Neuronal stem cell (in vitro differentiated cells): ENCODE results near the gene PRF1.

Experiments used
- DNase-seq: peaks from one replicate; pipeline ENCODE4 v3.0.0-alpha.2; 2013; ENCODE audit warnings: low spot score
- H2AFZ ChIP-seq: one replicate; pipeline ENCODE4 v1.6.1; 2013; ENCODE audit warnings: mild to moderate bottlenecking, low read length, inconsistent platforms
- H2AK5ac ChIP-seq: 2 replicates; pipeline ENCODE4 v1.6.1; 2013; ENCODE audit warnings: low read depth, mild to moderate bottlenecking, inconsistent platforms, low read length, moderate library complexity, mixed read lengths
- H2BK120ac ChIP-seq: 2 replicates; pipeline ENCODE4 v1.6.1; 2013; ENCODE audit warnings: low read depth, mild to moderate bottlenecking, inconsistent platforms, low read length, moderate library complexity, mixed read lengths
- H2BK12ac ChIP-seq: one replicate; pipeline ENCODE4 v1.6.1; 2013; ENCODE audit warnings: low read length, inconsistent platforms
- H2BK15ac ChIP-seq: 2 replicates; pipeline ENCODE4 v1.6.1; 2013; ENCODE audit warnings: mild to moderate bottlenecking, low read length, inconsistent platforms, mixed read lengths
- H2BK5ac ChIP-seq: one replicate; pipeline ENCODE4 v1.6.1; 2013; ENCODE audit warnings: inconsistent platforms, mild to moderate bottlenecking, low read length, moderate library complexity
- H3K14ac ChIP-seq: one replicate; pipeline ENCODE4 v1.6.1; 2013; ENCODE audit warnings: low read length, inconsistent platforms
- H3K18ac ChIP-seq: 2 replicates; pipeline ENCODE4 v1.6.1; 2013; ENCODE audit warnings: low read length, inconsistent platforms
- H3K23ac ChIP-seq: 2 replicates; pipeline ENCODE4 v1.6.1; 2013; ENCODE audit warnings: low read depth, mild to moderate bottlenecking, mixed read lengths, low read length, inconsistent platforms; ENCODE audit not compliant: poor library complexity
- H3K27ac ChIP-seq: replicated peaks from 3 replicates; pipeline ENCODE4 v1.5.1; 2013; ENCODE audit warnings: low read length, inconsistent platforms
- H3K27me3 ChIP-seq, 3 experiments: 2 replicates each; pipeline ENCODE4 v1.6.1; 2013; ENCODE audit warnings: low read length in 3 of 3, mild to moderate bottlenecking in 2 of 3, inconsistent platforms in 1 of 3, low read depth in 1 of 3, mixed read lengths in 1 of 3, moderate library complexity in 1 of 3; ENCODE audit not compliant: control insufficient read depth in 3 of 3, insufficient read depth in 3 of 3
- H3K36me3 ChIP-seq, 2 donors: replicated peaks in 1 of 2; 2 replicates each; pipeline ENCODE4 v1.6.1; 2013; ENCODE audit warnings: low read length in 2 of 2; ENCODE audit not compliant: control insufficient read depth in 2 of 2, insufficient read depth in 2 of 2
- H3K4ac ChIP-seq: 2 replicates; pipeline ENCODE4 v1.6.1; 2013; ENCODE audit warnings: inconsistent platforms, mild to moderate bottlenecking, low read length, moderate library complexity
- H3K4me1 ChIP-seq, 2 donors: 1 replicate in 1 of 2; 2 replicates in 1 of 2; pipeline ENCODE4 v1.6.1; 2013; ENCODE audit warnings: low read length in 2 of 2, low read depth in 1 of 2; ENCODE audit not compliant: control insufficient read depth in 2 of 2, insufficient read depth in 1 of 2
- H3K4me2 ChIP-seq: one replicate; pipeline ENCODE4 v1.6.1; 2013; ENCODE audit warnings: mild to moderate bottlenecking, low read length, inconsistent platforms; ENCODE audit not compliant: insufficient read depth, poor library complexity, severe bottlenecking
- H3K4me3 ChIP-seq, 2 donors: 2 replicates each; pipeline ENCODE4 v1.5.1; 2013; ENCODE audit warnings: low read length in 2 of 2, mild to moderate bottlenecking in 2 of 2, inconsistent platforms in 1 of 2, moderate library complexity in 1 of 2
- H3K79me1 ChIP-seq: one replicate; pipeline ENCODE4 v1.6.1; 2013; ENCODE audit warnings: low read depth, mild to moderate bottlenecking, inconsistent platforms, low read length, moderate library complexity
- H3K9ac ChIP-seq: one replicate; pipeline ENCODE4 v1.6.1; 2013; ENCODE audit warnings: mild to moderate bottlenecking, low read depth, low read length, inconsistent platforms; ENCODE audit not compliant: poor library complexity
- H3K9me3 ChIP-seq, 2 donors: replicated peaks in 1 of 2; 2 replicates each; pipeline versions ENCODE3 to v1.6.1; 2013; ENCODE audit warnings: low read length in 2 of 2, mild to moderate bottlenecking in 2 of 2, inconsistent platforms in 1 of 2, low read depth in 1 of 2, mixed read lengths in 1 of 2, moderate library complexity in 1 of 2; ENCODE audit not compliant: control insufficient read depth in 2 of 2, insufficient read depth in 1 of 2
- H4K8ac ChIP-seq: one replicate; pipeline ENCODE4 v1.6.1; 2013; ENCODE audit warnings: low read depth, mild to moderate bottlenecking, inconsistent platforms, low read length, moderate library complexity
- H4K91ac ChIP-seq: one replicate; pipeline ENCODE4 v1.6.1; 2013; ENCODE audit warnings: low read length, low read depth, mild to moderate bottlenecking, inconsistent platforms; ENCODE audit not compliant: poor library complexity
- WGBS, 2 donors: extraction: QIAGEN DNeasy Blood & Tissue Kit; methylation state at CpG; one replicate each; pipeline ENCODE4 v1.1.7; 2013; ENCODE audit warnings: missing lambda C conversion rate in 2 of 2, mixed read lengths in 1 of 2; ENCODE audit not compliant: insufficient read length in 2 of 2, insufficient replicate concordance in 1 of 2; ENCODE audit errors: extremely low coverage in 2 of 2; 5-methylcytosine and 5-hydroxymethylcytosine counted together

Gene PRF1

DNA sequence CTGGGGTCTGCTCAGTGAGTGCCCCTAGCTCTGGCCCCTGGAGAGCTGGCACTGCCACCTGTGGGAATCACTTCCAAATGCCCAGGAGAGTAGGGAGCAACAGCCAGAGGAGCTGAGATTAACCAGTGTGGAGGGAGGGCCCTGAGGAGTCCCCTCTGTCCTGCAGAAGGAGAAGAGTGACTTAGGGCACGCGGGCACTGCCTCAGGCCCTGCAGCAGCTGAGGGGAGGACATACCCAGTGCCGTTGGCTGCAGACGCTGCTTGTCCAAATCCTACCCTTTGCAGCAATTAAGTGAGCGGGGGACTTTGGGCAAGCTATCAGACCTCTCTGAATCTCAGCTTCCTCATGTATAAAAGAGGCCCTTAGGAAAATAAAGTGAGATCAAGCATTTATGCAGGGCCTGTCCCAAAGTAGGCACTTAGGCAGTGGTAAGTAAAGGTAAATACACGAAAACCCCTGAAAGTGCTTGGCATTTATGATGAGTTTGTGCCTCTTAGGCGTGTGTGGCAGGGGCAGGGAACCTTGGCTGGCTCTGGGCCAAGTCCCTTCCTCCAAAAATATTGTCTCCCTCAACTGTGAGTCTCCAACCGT, 16.9 kb downstream of the PRF1 start:
- peak overlapping the region; percentile 29 for H3K23ac ChIP-seq
- no peak overlapping the region for H4K91ac ChIP-seq
- H2BK15ac ChIP-seq: peak overlapping the region; percentile 95
- H3K14ac ChIP-seq: no peak overlapping the region
- peak overlapping the region; percentile 82 for H3K18ac ChIP-seq
- H4K8ac ChIP-seq: no peak overlapping the region
- H3K4me1 ChIP-seq: peaks cover 14 to 22% of the 10 kb centered on the region in 2 donors
- H2BK5ac ChIP-seq: peak overlapping the region; percentile 48
- H2BK12ac ChIP-seq: peak overlapping the region; percentile 34
- H3K27ac ChIP-seq: no peak overlapping the region
- no peak overlapping the region for H3K4me3 ChIP-seq
- peak overlapping the region; percentile 2 for H2AFZ ChIP-seq
- H2AK5ac ChIP-seq: peak overlapping the region; percentile 56
- no peaks in the 10 kb centered on the region for H3K9me3 ChIP-seq
- no peak overlapping the region for H3K9ac ChIP-seq
- no peak overlapping the region for H3K4me2 ChIP-seq
- no peak for DNase-seq
- no peaks in the 10 kb centered on the region for H3K79me1 ChIP-seq
- no peaks in the 10 kb centered on the region for H3K36me3 ChIP-seq
- H2BK120ac ChIP-seq: peak overlapping the region; percentile 19
- H3K4ac ChIP-seq: no peak overlapping the region
- H3K27me3 ChIP-seq: peaks cover 0 to 3% (median 0%) of the 10 kb centered on the region in 3 experiments
- no CpG with 5 or more reads among the region's 8 CpGs for WGBS, 2 donors

- Histone ChIP-seq H3K27ac (peak overlapping the region; percentile 44), H2AFZ (peak overlapping the region; percentile 67), H3K27me3 (peaks cover 0 to 3% (median 0%) of the 10 kb centered on the region in 3 experiments), H4K8ac (no peak overlapping the region), H3K14ac (no peak overlapping the region), H3K79me1 (no peaks in the 10 kb centered on the region), H2BK5ac (peak overlapping the region; percentile 48), H2AK5ac (peak overlapping the region; percentile 56), H3K4me2 (no peak overlapping the region), H3K9me3 (no peaks in the 10 kb centered on the region), H3K23ac (peak overlapping the region; percentile 29), H2BK12ac (peak overlapping the region; percentile 34), H3K36me3 (no peaks in the 10 kb centered on the region), H3K9ac (no peak overlapping the region), H2BK15ac (peak overlapping the region; percentile 95), H4K91ac (no peak overlapping the region), H3K18ac (peak overlapping the region; percentile 82), H3K4me1 (peaks cover 14 to 22% of the 10 kb centered on the region in 2 donors), H3K4me3 (no peak overlapping the region), H3K4ac (no peak overlapping the region), H2BK120ac (peak overlapping the region; percentile 19)
- DNase-seq: peak; percentile 44
- WGBS, 2 donors: no CpG with 5 or more reads among the region's 7 CpGs
These were observed 17.5 kb downstream of the PRF1 start for GRCh38 chr10:70584909-70585544.

GRCh38 chr10:70584366-70584765, 18.2 kb downstream of the PRF1 start:
- no CpG with 5 or more reads among the region's 11 CpGs for WGBS, 2 donors
- Histone ChIP-seq H2AK5ac (no peak overlapping the region), H3K9me3 (no peaks in the 10 kb centered on the region), H3K9ac (no peak overlapping the region), H2BK12ac (no peak overlapping the region), H3K4me2 (no peak overlapping the region), H3K27me3 (peaks cover 0 to 3% (median 0%) of the 10 kb centered on the region in 3 experiments), H3K36me3 (no peaks in the 10 kb centered on the region), H3K23ac (no peak overlapping the region), H2BK120ac (no peak overlapping the region), H2BK15ac (no peak overlapping the region), H4K91ac (no peak overlapping the region), H4K8ac (no peak overlapping the region), H2BK5ac (no peak overlapping the region), H3K14ac (no peak overlapping the region), H3K18ac (no peak overlapping the region), H3K4me3 (no peak overlapping the region), H3K27ac (no peak overlapping the region), H3K4me1 (peaks cover 14 to 22% of the 10 kb centered on the region in 2 donors), H3K4ac (no peak overlapping the region), H2AFZ (peak overlapping the region; percentile 67), H3K79me1 (no peaks in the 10 kb centered on the region)
- no peak for DNase-seq

DNA sequence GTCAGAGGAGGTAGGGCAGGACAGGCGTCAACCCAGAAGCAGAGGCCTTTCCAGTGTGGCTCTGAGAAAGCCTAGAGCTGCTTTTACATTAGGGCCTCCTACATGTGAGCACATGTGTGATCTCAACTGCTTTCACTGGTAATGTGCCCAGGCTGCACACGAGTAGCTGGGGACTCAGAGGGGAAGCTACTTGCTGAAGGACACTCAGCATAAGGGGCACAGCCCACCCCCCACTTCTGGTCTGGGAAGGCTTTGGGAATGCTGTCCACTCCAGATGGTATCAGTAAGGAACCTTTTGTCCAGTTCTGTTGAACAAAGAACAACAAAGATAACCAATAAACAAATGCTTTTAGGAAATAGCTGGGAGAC, 18.9 kb downstream of the PRF1 start:
- no peak overlapping the region for H3K18ac ChIP-seq
- no peak overlapping the region for H3K14ac ChIP-seq
- no peak for DNase-seq
- H2AK5ac ChIP-seq: no peak overlapping the region
- H3K79me1 ChIP-seq: no peaks in the 10 kb centered on the region
- H3K4me1 ChIP-seq: peaks cover 14 to 22% of the 10 kb centered on the region in 2 donors
- H2BK5ac ChIP-seq: no peak overlapping the region
- no peaks in the 10 kb centered on the region for H3K9me3 ChIP-seq
- H2BK15ac ChIP-seq: no peak overlapping the region
- no peak overlapping the region for H3K23ac ChIP-seq
- H3K4me3 ChIP-seq: no peak overlapping the region
- H3K4me2 ChIP-seq: no peak overlapping the region
- no peak overlapping the region for H4K91ac ChIP-seq
- H3K9ac ChIP-seq: no peak overlapping the region
- no peak overlapping the region for H4K8ac ChIP-seq
- H2AFZ ChIP-seq: peak overlapping the region; percentile 33
- H3K4ac ChIP-seq: no peak overlapping the region
- peaks cover 0 to 3% (median 0%) of the 10 kb centered on the region in 3 experiments for H3K27me3 ChIP-seq
- no peaks in the 10 kb centered on the region for H3K36me3 ChIP-seq
- H2BK120ac ChIP-seq: no peak overlapping the region
- no CpG with 5 or more reads among the region's 2 CpGs for WGBS, 2 donors
- H3K27ac ChIP-seq: no peak overlapping the region
- no peak overlapping the region for H2BK12ac ChIP-seq
